ENCODE results near the gene BACH2. TPM values are rescaled to one million over a fixed set of nuclear protein-coding genes. Genes with fewer than 3 reads are reported as not detected.

Gene BACH2
- total and polyA plus RNA-seq, 7 donors = under 0.01 to 5.6 (median 1.4) TPM

- no peaks in the 10 kb centered on the region for H3K27me3 ChIP-seq
- H3K4me3 ChIP-seq = no peak overlapping the region
- H3K36me3 ChIP-seq = no peaks in the 10 kb centered on the region
- no peak overlapping the region for H3K27ac ChIP-seq
- DNase-seq = no peak
- TF ChIP-seq CTCF (IDR thresholded peaks at IDR 0.05) (no peak), EP300 (IDR thresholded peaks at IDR 0.05) (no peak), POLR2A (IDR thresholded peaks at IDR 0.05) (no peak), POLR2AphosphoS5 (IDR thresholded peaks at IDR 0.05) (no peak)
- H3K9me3 ChIP-seq = no peaks in the 10 kb centered on the region
- intact Hi-C loops (cut with DNase I) = no loop called here
- WGBS, 2 donors = 89 to 93% methylated on average over 10 of the region's 10 CpGs
- H3K4me1 ChIP-seq = peaks cover 0 to 16% (median 5%) of the 10 kb centered on the region in 4 donors
Observed at GRCh38 chr6:90229331-90230010, 67.2 kb downstream of the BACH2 start.

- no peak for TF ChIP-seq POLR2A (IDR thresholded peaks at IDR 0.05)
- no peak for TF ChIP-seq CTCF (IDR thresholded peaks at IDR 0.05)
- no peak for TF ChIP-seq POLR2AphosphoS5 (IDR thresholded peaks at IDR 0.05)
- TF ChIP-seq EP300 (IDR thresholded peaks at IDR 0.05) = no peak
- Histone ChIP-seq H3K27ac (peak overlapping the region; percentile 19 to 45 (median 37)), H3K27me3 (no peaks in the 10 kb centered on the region), H3K9me3 (peaks cover 0 to 8% (median 0%) of the 10 kb centered on the region in 4 donors), H3K4me1 (peaks cover 0 to 16% (median 5%) of the 10 kb centered on the region in 4 donors), H3K4me3 (no peak overlapping the region), H3K36me3 (no peaks in the 10 kb centered on the region)
- intact Hi-C loops (cut with DNase I) = no loop called here
- DNase-seq = no peak
Observed at GRCh38 chr6:90227673-90228072, 69.0 kb downstream of the BACH2 start.

- Histone ChIP-seq H3K4me3 (no peak overlapping the region), H3K4me1 (peaks cover 0 to 16% (median 4%) of the 10 kb centered on the region in 4 donors), H3K27ac (peak overlapping the region; percentile 19 to 45 (median 37)), H3K27me3 (no peaks in the 10 kb centered on the region), H3K9me3 (peaks cover 0 to 8% (median 0%) of the 10 kb centered on the region in 4 donors), H3K36me3 (no peaks in the 10 kb centered on the region)
- intact Hi-C loops (cut with DNase I) = no loop called here
- DNase-seq = peak; percentile 67
- no peak for TF ChIP-seq POLR2A (IDR thresholded peaks at IDR 0.05)
- peak in 1 of 4 donors; percentile 13 for TF ChIP-seq EP300 (IDR thresholded peaks at IDR 0.05)
- TF ChIP-seq CTCF (IDR thresholded peaks at IDR 0.05) = no peak
- peak in 1 of 4 donors; percentile 9 for TF ChIP-seq POLR2AphosphoS5 (IDR thresholded peaks at IDR 0.05)
- WGBS, 2 donors = 88 to 90% methylated on average over 6 of the region's 6 CpGs
Observed at GRCh38 chr6:90227213-90227612, 69.4 kb downstream of the BACH2 start.

GRCh38 chr6:90226257-90226656 is 70.4 kb downstream of the BACH2 start:
- Histone ChIP-seq H3K36me3 (no peaks in the 10 kb centered on the region), H3K27me3 (no peaks in the 10 kb centered on the region), H3K4me1 (peaks cover 0 to 16% (median 0%) of the 10 kb centered on the region in 4 donors), H3K9me3 (peaks cover 0 to 8% (median 0%) of the 10 kb centered on the region in 4 donors), H3K27ac (no peak overlapping the region), H3K4me3 (no peak overlapping the region)
- intact Hi-C loops (cut with DNase I) = no loop called here
- 67 to 78% methylated on average over 2 of the region's 2 CpGs for WGBS, 2 donors
- DNase-seq = no peak
- TF ChIP-seq CTCF (IDR thresholded peaks at IDR 0.05) (no peak), POLR2A (IDR thresholded peaks at IDR 0.05) (no peak), POLR2AphosphoS5 (IDR thresholded peaks at IDR 0.05) (no peak), EP300 (IDR thresholded peaks at IDR 0.05) (no peak)
